Keratinocyte (primary cell): ENCODE results near the gene VASH2. TPM values are rescaled to one million over a fixed set of nuclear protein-coding genes. Genes with fewer than 3 reads are reported as not detected.

ENCODE experiments used
- DNase-seq: peaks from one replicate; pipeline ENCODE4 v3.0.0-alpha.2; 2011; ENCODE audit warnings: low read depth, missing footprints, low spot score
- FAIRE-seq: peaks from 2 replicates; lab custom pipeline; 2011; peaks lifted over from hg19 to GRCh38; lab: Jason Lieb, UNC
- H2AFZ ChIP-seq: 2 replicates; pipeline ENCODE4 v1.6.0; 2012; ENCODE audit warnings: low read length, control low read depth, inconsistent platforms; ENCODE audit not compliant: control insufficient read depth
- H3K27ac ChIP-seq: 2 replicates; pipeline ENCODE4 v1.5.1; 2011; ENCODE audit warnings: low read length; ENCODE audit not compliant: control insufficient read depth, insufficient read depth
- H3K27me3 ChIP-seq: 3 replicates; pipeline ENCODE4 v1.6.0; 2011; ENCODE audit warnings: low read length; ENCODE audit not compliant: control insufficient read depth, insufficient read depth; ENCODE audit errors: extremely low read depth
- H3K36me3 ChIP-seq, 2 experiments: 2 replicates in 1 of 2; 3 replicates in 1 of 2; pipeline ENCODE4 v1.5.1; 2011; ENCODE audit warnings: low read length in 2 of 2, mild to moderate bottlenecking in 1 of 2; ENCODE audit not compliant: control insufficient read depth in 2 of 2, insufficient read depth in 2 of 2; ENCODE audit errors: extremely low read depth in 1 of 2
- H3K4me1 ChIP-seq: 3 replicates; pipeline ENCODE4 v1.5.1; 2011; ENCODE audit warnings: low read length; ENCODE audit not compliant: control insufficient read depth, insufficient read depth; ENCODE audit errors: extremely low read depth
- H3K4me2 ChIP-seq: 3 replicates; pipeline ENCODE4 v1.6.0; 2011; ENCODE audit warnings: low read depth, low read length; ENCODE audit not compliant: control insufficient read depth, insufficient read depth; ENCODE audit errors: extremely low read depth
- H3K4me3 ChIP-seq, 3 experiments: fragments of 200-600 bp in 1 of 3; sonication (generic) in 1 of 3; 2 replicates in 2 of 3; 3 replicates in 1 of 3; pipeline ENCODE4 v1.5.1; 2011 to 2016; ENCODE audit warnings: low read length in 3 of 3, mild to moderate bottlenecking in 3 of 3, control low read depth in 2 of 3, inconsistent platforms in 1 of 3, low read depth in 1 of 3, mixed read lengths in 1 of 3, mixed run types in 1 of 3, moderate library complexity in 1 of 3; ENCODE audit not compliant: control insufficient read depth in 2 of 3, insufficient read depth in 2 of 3; ENCODE audit errors: extremely low read depth in 1 of 3
- H3K79me2 ChIP-seq: 2 replicates; pipeline ENCODE4 v1.6.0; 2012; ENCODE audit warnings: low read length; ENCODE audit not compliant: control insufficient read depth, insufficient read depth
- H3K9ac ChIP-seq: 3 replicates; pipeline ENCODE4 v1.6.0; 2011; ENCODE audit warnings: low read length; ENCODE audit not compliant: control insufficient read depth, insufficient read depth; ENCODE audit errors: extremely low read depth
- H3K9me1 ChIP-seq: 3 replicates; pipeline ENCODE4 v1.6.0; 2011; ENCODE audit warnings: low read length; ENCODE audit not compliant: control insufficient read depth, insufficient read depth; ENCODE audit errors: extremely low read depth
- H3K9me3 ChIP-seq: 2 replicates; pipeline ENCODE4 v1.5.1; 2012; ENCODE audit warnings: low read depth, low read length; ENCODE audit not compliant: control insufficient read depth
- H4K20me1 ChIP-seq: 3 replicates; pipeline ENCODE4 v1.6.0; 2011; ENCODE audit warnings: low read length; ENCODE audit not compliant: control insufficient read depth, insufficient read depth; ENCODE audit errors: extremely low read depth
- EZH2 ChIP-seq: IDR thresholded peaks from one replicate; pipeline ENCODE4 v1.6.1; 2012; ENCODE audit warnings: inconsistent platforms, mild to moderate bottlenecking, low read length, moderate library complexity
- dilution Hi-C: fragments of 300-500 bp; cut with MboI; formaldehyde crosslinking; loops from one replicate; pipeline ENCODE4 v1.7.0; 2020; ENCODE audit warnings: low sequenced_read_pairs; ENCODE audit not compliant: extremely low pct_ligation_motif_present
- polyA plus RNA-seq, 5 experiments: library from polyadenylated mRNA; depleted of rRNA in 3 of 5; stranded (reverse) in 3 of 5; stranded (forward) in 1 of 5; unstranded in 1 of 5; fragments of >200 nt; gene quantifications; 1 replicate in 1 of 5; 2 replicates in 3 of 5; 3 replicates in 1 of 5; pipeline versions ENCODE4 v1.2.1 to v1.2.3, GENCODE V29; 2011 to 2012; ENCODE audit warnings: missing spikeins in 2 of 5, low read depth in 1 of 5, low replicate concordance in 1 of 5
- TF ChIP-seq, protein P1 (sequence below), 3 experiments: IDR thresholded peaks in 1 of 3; conservative IDR thresholded peaks in 1 of 3; optimal IDR thresholded peaks in 1 of 3; 2 replicates in 2 of 3; 3 replicates in 1 of 3; pipeline versions ENCODE3 to v1.5.1; 2011; ENCODE audit warnings: low read length in 3 of 3, mild to moderate bottlenecking in 3 of 3, moderate library complexity in 2 of 3, control low read depth in 1 of 3, inconsistent platforms in 1 of 3; ENCODE audit not compliant: insufficient read depth in 2 of 3; ENCODE audit errors: extremely low read depth in 1 of 3

The VASH2 gene
- polyA plus RNA-seq, 1 donor (not counting 4 experiments of a cell fraction or from before 2014, with no cell fraction given): 0.04 TPM

DNA sequence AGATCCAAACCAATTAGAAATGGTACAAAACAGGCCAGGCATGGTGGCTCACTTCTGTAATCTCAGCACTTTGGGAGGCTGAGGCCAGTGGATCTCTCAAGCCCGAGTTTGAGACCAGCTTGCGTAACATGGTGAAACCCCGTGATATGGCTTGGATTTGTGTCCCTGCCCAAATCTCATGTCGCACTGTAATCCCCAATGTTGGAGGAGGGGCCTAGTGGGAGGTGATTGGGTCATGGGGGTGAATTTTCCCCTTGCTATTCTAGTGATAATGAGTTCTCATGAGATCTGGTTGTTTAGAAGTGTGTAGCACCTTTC lies 7.0 kb upstream of the VASH2 start:
- Histone ChIP-seq H3K4me1 (no peaks in the 10 kb centered on the region), H3K9me1 (no peaks in the 10 kb centered on the region), H2AFZ (no peak overlapping the region), H3K79me2 (no peaks in the 10 kb centered on the region), H3K9me3 (no peaks in the 10 kb centered on the region), H3K27ac (no peak overlapping the region), H3K36me3 (no peaks in the 10 kb centered on the region), H3K4me3 (no peak overlapping the region), H3K4me2 (no peak overlapping the region), H3K27me3 (no peaks in the 10 kb centered on the region), H4K20me1 (no peaks in the 10 kb centered on the region), H3K9ac (no peak overlapping the region)
- no peak for DNase-seq
- no peak for TF ChIP-seq EZH2
- TF ChIP-seq, protein P1, sequence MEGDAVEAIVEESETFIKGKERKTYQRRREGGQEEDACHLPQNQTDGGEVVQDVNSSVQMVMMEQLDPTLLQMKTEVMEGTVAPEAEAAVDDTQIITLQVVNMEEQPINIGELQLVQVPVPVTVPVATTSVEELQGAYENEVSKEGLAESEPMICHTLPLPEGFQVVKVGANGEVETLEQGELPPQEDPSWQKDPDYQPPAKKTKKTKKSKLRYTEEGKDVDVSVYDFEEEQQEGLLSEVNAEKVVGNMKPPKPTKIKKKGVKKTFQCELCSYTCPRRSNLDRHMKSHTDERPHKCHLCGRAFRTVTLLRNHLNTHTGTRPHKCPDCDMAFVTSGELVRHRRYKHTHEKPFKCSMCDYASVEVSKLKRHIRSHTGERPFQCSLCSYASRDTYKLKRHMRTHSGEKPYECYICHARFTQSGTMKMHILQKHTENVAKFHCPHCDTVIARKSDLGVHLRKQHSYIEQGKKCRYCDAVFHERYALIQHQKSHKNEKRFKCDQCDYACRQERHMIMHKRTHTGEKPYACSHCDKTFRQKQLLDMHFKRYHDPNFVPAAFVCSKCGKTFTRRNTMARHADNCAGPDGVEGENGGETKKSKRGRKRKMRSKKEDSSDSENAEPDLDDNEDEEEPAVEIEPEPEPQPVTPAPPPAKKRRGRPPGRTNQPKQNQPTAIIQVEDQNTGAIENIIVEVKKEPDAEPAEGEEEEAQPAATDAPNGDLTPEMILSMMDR (optimal IDR thresholded peaks at IDR 0.05 in 1 of 3, IDR thresholded peaks at IDR 0.05 in 1 of 3, conservative IDR thresholded peaks at IDR 0.05 in 1 of 3; ENCODE audit: extremely low read depth in 1 of 3, insufficient read depth in 2 of 3, low read length in 3 of 3): no peak
- dilution Hi-C loops: no loop called here
- FAIRE-seq: no peak

DNA sequence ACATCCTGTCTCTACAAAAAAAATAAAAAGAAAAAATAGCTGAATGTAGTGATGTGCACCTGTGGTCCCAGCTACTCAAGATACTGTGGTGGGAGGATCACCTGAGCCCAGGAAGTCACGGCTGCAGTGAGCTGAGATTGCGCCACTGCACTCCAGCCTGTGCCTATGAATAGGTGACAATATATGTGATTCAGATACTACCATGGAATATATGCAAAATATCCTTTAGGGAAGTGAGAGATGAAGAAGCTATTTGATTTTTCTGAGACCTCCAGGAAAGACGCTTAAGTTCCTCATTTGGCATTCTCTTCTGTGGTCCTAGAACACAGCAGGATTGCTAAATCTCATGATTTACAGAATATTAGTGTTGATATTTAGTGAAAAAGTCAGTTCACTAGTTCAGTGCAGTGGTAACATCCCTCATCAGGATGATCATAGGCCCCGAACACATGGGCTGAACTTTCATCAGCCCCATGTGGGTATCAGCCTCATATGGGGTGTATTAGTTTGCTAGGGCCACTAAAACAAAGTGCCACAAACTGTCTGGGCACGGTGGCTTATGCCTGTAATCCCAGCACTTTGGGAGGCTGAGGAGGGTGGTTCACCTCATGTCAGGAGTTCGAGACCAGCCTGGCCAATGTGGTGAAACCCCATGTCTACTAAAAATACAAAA lies 6.0 kb upstream of the VASH2 start:
- H3K4me2 ChIP-seq: no peak overlapping the region
- H3K9ac ChIP-seq: no peak overlapping the region
- no peak for TF ChIP-seq EZH2
- TF ChIP-seq, protein P1 (optimal IDR thresholded peaks at IDR 0.05 in 1 of 3, IDR thresholded peaks at IDR 0.05 in 1 of 3, conservative IDR thresholded peaks at IDR 0.05 in 1 of 3; ENCODE audit: extremely low read depth in 1 of 3, insufficient read depth in 2 of 3, low read length in 3 of 3): no peak
- no peaks in the 10 kb centered on the region for H4K20me1 ChIP-seq
- H3K79me2 ChIP-seq: no peaks in the 10 kb centered on the region
- FAIRE-seq (no peak), DNase-seq (no peak)
- no peak overlapping the region for H2AFZ ChIP-seq
- dilution Hi-C loops: no loop called here
- H3K27me3 ChIP-seq: peaks cover 5% of the 10 kb centered on the region
- no peaks in the 10 kb centered on the region for H3K36me3 ChIP-seq
- no peak overlapping the region for H3K4me3 ChIP-seq
- no peaks in the 10 kb centered on the region for H3K9me1 ChIP-seq
- H3K4me1 ChIP-seq: no peaks in the 10 kb centered on the region
- H3K9me3 ChIP-seq: no peaks in the 10 kb centered on the region
- no peak overlapping the region for H3K27ac ChIP-seq
